Measurements from ENCODE around the gene C9orf50. TPM values are rescaled to one million over a fixed set of nuclear protein-coding genes. Genes with fewer than 3 reads are reported as not detected.

C9orf50 gene
- total RNA-seq, 2 experiments from 2014 or later, result not detected

- Histone ChIP-seq H3K27ac (ENCODE audit: low read depth in 1 of 2, low read length in 2 of 2) (no peak overlapping the region), H3K36me3 (ENCODE audit: insufficient read depth, low read length) (peaks cover 71% of the 10 kb centered on the region), H3K4me1 (ENCODE audit: insufficient read depth, low read length) (peaks cover 48% of the 10 kb centered on the region), H3K9me3 (ENCODE audit: control insufficient read depth in 1 of 2, insufficient read depth in 1 of 2, low read length in 2 of 2) (no peaks in the 10 kb centered on the region), H3K4me3 (ENCODE audit: low read length) (no peak overlapping the region), H3K27me3 (ENCODE audit: control insufficient read depth in 1 of 2, insufficient read depth in 2 of 2, low read length in 2 of 2) (no peaks in the 10 kb centered on the region)
- Mint-ChIP-seq H3K4me1 (ENCODE audit: low read depth) (peaks cover 44% of the 10 kb centered on the region), H3K27ac (peak overlapping the region; percentile 94), H3K4me3 (no peak overlapping the region), H3K27me3 (no peaks in the 10 kb centered on the region), H3K9me3 (no peaks in the 10 kb centered on the region), H3K36me3 (ENCODE audit: low read depth) (peaks cover 62% of the 10 kb centered on the region)
- DNase-seq (no peak), ATAC-seq (ENCODE audit: poor library complexity) (no peak)
- POLR2A ChIA-PET, result interaction anchor here (0.6 kb wide), 1 partner anchor 70 kb away, joined by 3 read pairs; no protein-coding TSS in a partner anchor
- no peak for TF ChIP-seq CTCF (IDR thresholded peaks at IDR 0.05)
- CTCF ChIA-PET, result no interaction called here
- intact Hi-C loops (cut with DNase I, micrococcal nuclease), result no loop called here
Measured at GRCh38 chr9:129632460-129632859, 11.6 kb upstream of the C9orf50 start.

GRCh38 chr9:129631674-129632129, 10.8 kb upstream of the C9orf50 start:
- ATAC-seq (ENCODE audit: poor library complexity), result no peak
- CTCF ChIA-PET, result no interaction called here
- H3K27me3 Mint-ChIP-seq, result no peaks in the 10 kb centered on the region
- peaks cover 56% of the 10 kb centered on the region for H3K4me1 ChIP-seq (ENCODE audit: insufficient read depth, low read length)
- DNase-seq, result no peak
- POLR2A ChIA-PET, result interaction anchor here (0.6 kb wide), 1 partner anchor 70 kb away, joined by 3 read pairs; no protein-coding TSS in a partner anchor
- no peak for TF ChIP-seq CTCF (IDR thresholded peaks at IDR 0.05)
- H3K36me3 Mint-ChIP-seq (ENCODE audit: low read depth), result peaks cover 61% of the 10 kb centered on the region
- H3K4me1 Mint-ChIP-seq (ENCODE audit: low read depth), result peaks cover 52% of the 10 kb centered on the region
- H3K4me3 Mint-ChIP-seq, result no peak overlapping the region
- H3K36me3 ChIP-seq (ENCODE audit: insufficient read depth, low read length), result peaks cover 64% of the 10 kb centered on the region
- no peaks in the 10 kb centered on the region for H3K9me3 Mint-ChIP-seq
- peak overlapping the region; percentile 94 for H3K27ac Mint-ChIP-seq
- no peak overlapping the region for H3K4me3 ChIP-seq (ENCODE audit: low read length)
- no peaks in the 10 kb centered on the region for H3K9me3 ChIP-seq (ENCODE audit: control insufficient read depth in 1 of 2, insufficient read depth in 1 of 2, low read length in 2 of 2)
- no peaks in the 10 kb centered on the region for H3K27me3 ChIP-seq (ENCODE audit: control insufficient read depth in 1 of 2, insufficient read depth in 2 of 2, low read length in 2 of 2)
- intact Hi-C loops (cut with DNase I, micrococcal nuclease), result no loop called here
- no peak overlapping the region for H3K27ac ChIP-seq (ENCODE audit: low read depth in 1 of 2, low read length in 2 of 2)

- ChIA-PET POLR2A (no interaction called here), CTCF (interaction anchor here (1.2 kb wide), 1 partner anchor 492 kb away, joined by 4 read pairs; no protein-coding TSS in a partner anchor)
- Mint-ChIP-seq H3K4me1 (ENCODE audit: low read depth) (peaks cover 54% of the 10 kb centered on the region), H3K4me3 (no peak overlapping the region), H3K9me3 (no peaks in the 10 kb centered on the region), H3K27ac (peak overlapping the region; percentile 94), H3K36me3 (ENCODE audit: low read depth) (peaks cover 66% of the 10 kb centered on the region), H3K27me3 (no peaks in the 10 kb centered on the region)
- H3K9me3 ChIP-seq (ENCODE audit: control insufficient read depth in 1 of 2, insufficient read depth in 1 of 2, low read length in 2 of 2), result no peaks in the 10 kb centered on the region
- intact Hi-C loops (cut with DNase I, micrococcal nuclease), result no loop called here
- no peaks in the 10 kb centered on the region for H3K27me3 ChIP-seq (ENCODE audit: control insufficient read depth in 1 of 2, insufficient read depth in 2 of 2, low read length in 2 of 2)
- H3K27ac ChIP-seq (ENCODE audit: low read depth in 1 of 2, low read length in 2 of 2), result no peak overlapping the region
- peaks cover 60% of the 10 kb centered on the region for H3K4me1 ChIP-seq (ENCODE audit: insufficient read depth, low read length)
- peaks cover 60% of the 10 kb centered on the region for H3K36me3 ChIP-seq (ENCODE audit: insufficient read depth, low read length)
- ATAC-seq (ENCODE audit: poor library complexity) (no peak), DNase-seq (no peak)
- H3K4me3 ChIP-seq (ENCODE audit: low read length), result no peak overlapping the region
- no peak for TF ChIP-seq CTCF (IDR thresholded peaks at IDR 0.05)
Measured at GRCh38 chr9:129630967-129631673, 10.2 kb upstream of the C9orf50 start.
